Sciatic nerve (tissue), 2 donors: ENCODE results near the gene EVA1C. TPM values are rescaled to one million over a fixed set of nuclear protein-coding genes. Genes with fewer than 3 reads are reported as not detected.
A peak's percentile ranks its signal among the peaks of the same experiment; 100 is the strongest.
"Not testable (repeated sequence)": the region's sequence is repeated elsewhere in the genome, so short reads cannot be mapped to it uniquely, and the experiment has no call there.

ENCODE experiments used
- ATAC-seq: fragments of 200-7000 bp; cut with Tn5 transposase; one replicate; pipeline ENCODE4 v1.9.1; 2020; ENCODE audit warnings: mild to moderate bottlenecking, moderate library complexity
- DNase-seq: peaks from one replicate; pipeline ENCODE4 v3.0.0-alpha.2; 2020; ENCODE audit warnings: low spot score
- intact Hi-C: fragments of 100-400 bp; cut with DNase I; formaldehyde crosslinking; loops from one replicate; pipeline ENCODE4 v1.14.2; 2022
- total RNA-seq: library from RNA; stranded (reverse); fragmentation: NEBNext Ultra II Directional; extraction: Animal tissue kit (Norgen Biotek cat#: 25700); gene quantifications from one replicate; pipeline ENCODE4 v1.2.1, GENCODE V29; 2021
- donor health status: DM: no; HTN: no; CAD: no.
- donor health status: DM: no; HTN: no; CAD: no.

The EVA1C gene
- total RNA-seq, 1 donor from 2014 or later, result 65.8 TPM

DNA sequence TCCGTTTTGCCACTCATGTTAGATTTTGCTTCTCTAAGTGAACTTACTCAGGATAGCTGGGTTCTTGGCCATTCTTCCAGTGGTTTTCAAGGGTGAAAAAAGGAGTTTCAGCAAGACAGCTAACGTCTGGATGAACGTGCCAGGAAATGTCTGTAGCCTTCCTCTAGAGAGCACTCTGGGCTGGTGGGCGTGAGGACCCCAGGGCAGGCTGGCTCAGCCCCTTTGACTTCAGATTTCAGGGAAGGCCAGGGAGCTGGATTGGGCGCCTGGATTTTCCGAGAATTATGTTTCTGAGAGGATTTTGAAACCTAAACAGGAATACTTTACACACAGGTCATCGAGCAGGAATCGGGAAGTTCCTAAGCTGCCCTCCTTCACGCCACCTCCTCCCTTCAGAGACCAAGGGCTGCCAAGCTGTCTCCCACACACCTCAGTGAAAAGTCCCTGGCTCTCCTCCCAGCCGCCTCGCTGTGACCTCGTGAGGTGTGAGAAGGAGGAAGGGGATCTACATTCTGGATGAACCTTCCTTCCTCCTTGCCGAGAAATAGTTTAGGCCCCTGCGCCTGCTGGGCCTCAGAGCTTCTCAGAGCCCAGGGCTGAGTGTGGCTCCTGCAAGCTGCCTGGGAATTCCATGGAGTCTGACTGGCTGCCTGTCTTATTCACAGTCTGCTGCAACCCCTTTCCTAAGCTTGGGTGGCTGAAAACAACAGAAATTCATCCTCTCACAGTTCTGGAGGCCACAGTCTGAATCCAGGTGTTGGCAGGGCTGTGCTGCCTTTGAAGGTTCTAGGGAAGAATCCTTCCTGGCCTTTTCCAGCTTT lies 38.6 kb downstream of the EVA1C start:
- DNase-seq (peak; percentile 69), ATAC-seq (peak; percentile 63)
- intact Hi-C loops, result not testable (repeated sequence)

DNA sequence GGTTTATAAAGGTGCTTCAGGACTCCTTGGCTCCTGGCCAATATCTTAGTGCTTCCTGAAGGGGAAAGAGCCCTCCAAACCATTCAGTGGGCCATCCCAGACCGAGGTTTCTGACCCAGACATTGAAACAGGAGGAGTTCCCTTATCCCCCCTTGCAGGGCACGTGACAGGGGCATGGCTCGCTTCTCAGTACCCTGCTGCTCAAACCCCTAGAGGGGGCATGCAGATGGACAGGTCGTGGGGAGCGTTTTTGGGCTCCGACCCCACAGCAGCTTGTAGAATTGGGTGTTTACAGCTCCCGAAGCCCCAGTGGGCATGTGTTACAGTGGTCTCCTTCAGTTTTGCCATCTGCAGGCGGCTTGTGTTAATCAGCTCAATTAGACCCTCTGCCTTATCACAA lies 39.7 kb downstream of the EVA1C start:
- intact Hi-C loops, ATAC-seq, DNase-seq: not testable (repeated sequence)

DNA sequence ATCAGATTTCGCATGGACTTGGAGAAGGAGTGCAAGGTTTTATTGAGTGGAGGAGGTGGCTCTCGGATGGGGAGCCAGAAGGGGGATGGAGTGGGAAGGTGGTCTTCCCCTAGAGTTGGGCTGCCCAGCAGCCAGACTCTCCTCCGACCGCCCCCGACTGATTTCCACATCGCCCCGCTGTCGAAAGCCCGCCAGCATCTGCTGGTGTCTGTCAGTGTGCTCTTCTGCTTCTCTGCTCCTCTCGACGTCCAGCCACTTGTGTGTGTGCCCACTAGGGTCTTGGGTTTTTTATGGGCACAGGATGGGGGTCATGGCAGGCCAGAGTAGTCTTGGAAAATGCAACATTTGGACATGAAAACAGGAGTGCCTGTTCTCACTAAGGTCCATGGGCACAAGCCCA lies 40.1 kb downstream of the EVA1C start:
- no peak for DNase-seq
- intact Hi-C loops, result no loop called here
- ATAC-seq, result no peak

DNA sequence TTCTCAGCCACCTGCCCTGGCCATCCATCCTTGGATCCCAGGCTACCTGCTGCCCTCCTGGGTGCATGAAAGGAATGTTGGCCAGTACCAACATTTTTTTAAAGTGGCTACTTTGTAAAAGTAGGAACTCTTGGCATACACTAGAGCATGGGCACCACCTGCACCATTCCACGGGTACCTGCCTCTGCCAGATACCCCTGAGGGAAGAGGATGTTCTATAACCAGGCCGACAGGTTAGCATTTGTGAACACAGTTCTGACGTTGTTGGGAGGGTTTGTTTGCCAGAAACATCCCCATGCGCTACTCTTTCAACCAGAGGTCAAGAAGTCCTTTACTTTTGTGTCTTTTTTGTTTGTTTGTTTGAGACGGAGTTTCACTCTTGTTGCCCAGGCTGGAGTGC lies 43.0 kb downstream of the EVA1C start:
- ATAC-seq (no peak), DNase-seq (no peak)
- intact Hi-C loops, result no loop called here

DNA sequence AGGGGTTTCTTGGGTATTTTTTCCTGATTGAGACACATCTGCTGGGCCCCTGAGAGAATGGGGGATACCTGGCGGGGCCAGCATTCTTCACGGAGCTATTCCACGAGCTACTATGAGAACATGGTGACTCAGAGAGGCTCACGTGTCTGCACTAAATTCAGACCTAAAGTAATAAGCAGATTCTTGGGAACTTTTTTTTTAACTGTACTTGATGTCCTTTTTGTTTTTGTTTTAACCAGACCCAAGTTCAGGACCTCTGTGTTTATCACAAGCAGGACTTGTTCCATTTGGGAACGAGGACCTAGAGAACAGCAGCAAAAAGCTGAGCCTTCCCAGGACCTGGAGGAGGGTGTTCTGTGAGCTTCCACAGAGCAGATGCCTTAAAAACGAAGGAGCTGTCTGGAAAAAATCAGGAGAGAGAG lies 44.0 kb downstream of the EVA1C start:
- intact Hi-C loops, result no loop called here
- no peak for DNase-seq
- ATAC-seq, result peak; percentile 72

DNA sequence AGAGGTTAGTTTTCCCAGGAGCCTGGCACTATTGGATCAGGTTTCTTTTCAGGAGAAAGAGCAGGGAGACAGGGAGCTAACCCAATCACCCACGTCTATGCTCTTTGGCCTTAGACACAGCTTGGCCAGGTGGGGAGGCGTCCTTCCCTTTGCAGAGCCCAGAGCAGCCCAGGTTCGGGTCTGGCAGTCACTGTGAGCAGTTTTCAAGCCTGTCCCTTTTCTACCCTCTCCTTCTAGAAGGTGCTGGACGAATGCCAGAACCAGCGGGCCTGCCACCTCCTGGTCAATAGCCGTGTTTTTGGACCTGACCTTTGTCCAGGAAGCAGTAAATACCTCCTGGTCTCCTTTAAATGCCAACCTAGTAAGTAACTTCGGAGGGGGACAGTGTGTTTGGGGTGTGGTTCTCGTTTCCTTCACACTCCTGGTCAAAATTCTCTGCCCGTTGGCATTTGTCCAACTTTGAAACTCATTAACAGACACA lies 44.9 kb downstream of the EVA1C start:
- no peak for DNase-seq
- intact Hi-C loops, result no loop called here

DNA sequence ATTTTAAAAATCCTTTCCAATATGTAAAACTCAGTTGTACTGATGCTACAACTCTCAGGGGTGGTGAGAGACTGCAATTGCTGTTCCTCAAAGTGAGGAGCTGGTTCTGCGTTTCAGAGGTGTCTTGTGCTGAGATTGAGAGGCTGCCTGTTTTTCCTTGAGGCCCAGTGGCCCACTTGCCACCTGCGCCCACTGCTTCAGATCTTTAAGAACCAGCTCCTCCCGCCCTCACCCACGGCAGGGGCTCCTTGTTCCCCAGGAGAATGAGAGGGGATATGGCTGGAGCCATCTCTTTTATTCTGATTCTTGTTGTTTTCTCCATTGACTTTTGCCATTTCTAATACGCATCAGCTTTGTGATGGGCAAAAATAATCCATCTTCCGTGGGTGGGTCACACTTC lies 45.5 kb downstream of the EVA1C start:
- intact Hi-C loops, result no loop called here
- ATAC-seq (no peak), DNase-seq (no peak)

More for the DNA sequence above, 44.9 kb downstream of the EVA1C start:
- ATAC-seq, result peak; percentile 14

DNA sequence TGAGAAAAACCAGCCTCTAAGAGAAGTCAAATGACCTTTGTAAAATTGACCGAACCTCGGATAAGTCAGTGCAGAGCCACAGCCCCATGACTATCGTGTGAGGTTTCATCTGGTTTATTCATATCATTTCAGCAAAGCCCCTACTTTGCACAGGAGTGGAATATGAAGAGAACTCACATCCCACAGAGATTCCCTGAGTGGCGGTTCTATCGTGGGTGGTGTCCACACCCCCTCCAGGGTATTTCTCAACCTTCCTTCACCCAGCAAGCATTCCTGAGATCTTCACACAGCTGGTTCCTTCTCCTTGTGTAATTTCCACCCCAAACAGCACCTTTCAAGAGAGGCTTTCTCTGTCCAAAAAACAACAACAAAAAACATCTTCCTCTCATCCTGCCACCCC lies 47.5 kb downstream of the EVA1C start:
- ATAC-seq (no peak), DNase-seq (no peak)
- intact Hi-C loops, result no loop called here

DNA sequence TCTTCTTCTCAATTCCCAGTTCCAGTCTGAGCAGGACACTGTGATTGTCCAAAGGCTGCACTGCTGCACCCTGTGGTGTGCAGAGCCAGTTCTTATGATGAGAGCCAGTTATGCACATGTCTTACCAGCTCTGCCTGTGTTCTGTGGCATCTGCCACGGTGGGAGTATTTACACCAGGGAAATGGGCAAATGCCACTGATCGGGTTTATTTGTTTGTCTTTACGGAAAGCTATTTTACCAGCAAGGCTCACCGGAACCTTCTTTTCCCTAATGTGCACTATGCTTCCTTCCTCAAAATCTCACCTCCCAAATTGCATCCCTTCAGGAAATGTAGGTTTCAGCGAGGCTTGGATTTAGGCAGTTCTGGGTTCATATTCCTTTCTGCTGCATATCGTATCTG lies 49.0 kb downstream of the EVA1C start:
- ATAC-seq (no peak), DNase-seq (no peak)
- intact Hi-C loops, result no loop called here

DNA sequence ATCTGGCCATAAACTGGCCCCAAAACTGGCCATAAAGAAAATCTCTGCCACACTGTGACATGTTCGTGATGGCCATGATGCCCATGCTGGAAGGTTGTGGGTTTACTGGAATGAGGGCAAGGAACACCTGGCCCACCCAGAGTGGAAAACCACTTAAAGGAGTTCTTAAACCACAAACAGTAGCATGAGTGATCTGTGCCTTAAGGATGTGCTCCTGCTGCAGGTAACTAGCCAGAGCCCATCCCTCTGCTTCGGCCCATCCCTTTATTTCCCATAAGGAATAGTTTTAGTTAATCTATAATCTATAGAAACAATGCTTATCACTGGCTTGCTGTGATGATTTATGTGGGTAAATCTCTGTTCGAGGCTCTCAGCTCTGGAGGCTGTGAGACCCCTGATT lies 50.1 kb downstream of the EVA1C start:
- DNase-seq, ATAC-seq, intact Hi-C loops: not testable (repeated sequence)

DNA sequence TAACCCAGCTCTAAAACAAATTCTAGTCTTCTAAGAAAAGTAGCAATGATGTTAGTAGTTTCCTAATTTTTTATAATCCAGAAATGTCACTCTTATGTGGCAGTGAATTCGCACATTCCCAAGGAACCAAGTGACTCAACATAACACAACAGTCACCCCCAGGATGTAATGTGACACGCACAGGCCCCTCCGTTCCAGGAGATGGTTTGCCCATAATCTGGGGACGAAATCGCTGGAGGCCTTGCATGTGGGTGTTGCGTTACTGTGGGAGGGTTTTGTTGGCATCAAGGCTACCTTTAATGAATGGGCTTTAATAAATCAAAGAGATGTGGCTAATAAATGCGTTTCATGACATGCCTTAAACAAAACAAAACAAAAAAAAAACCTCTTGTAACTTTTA lies 50.9 kb downstream of the EVA1C start:
- ATAC-seq, result no peak
- no peak for DNase-seq
- intact Hi-C loops, result no loop called here

DNA sequence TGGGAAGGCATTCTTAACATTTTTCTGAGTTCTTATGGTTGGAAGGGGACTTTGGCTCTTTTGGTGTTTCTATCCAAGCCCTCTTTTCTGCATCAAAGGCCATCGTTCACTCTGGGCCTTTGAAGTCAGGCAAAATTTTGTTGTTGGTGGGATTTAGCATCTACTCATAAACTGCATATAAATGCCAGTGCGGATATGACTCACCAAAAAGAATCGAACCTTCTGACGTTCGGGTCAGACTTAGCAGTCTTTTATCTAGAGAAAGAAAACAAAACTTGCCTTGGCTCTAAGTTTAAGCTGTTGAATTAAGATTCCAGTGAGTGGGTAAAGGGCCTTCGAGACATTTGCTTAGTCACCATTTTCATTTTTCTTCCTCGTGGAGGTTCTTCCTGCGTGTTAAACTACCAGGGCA lies 51.4 kb downstream of the EVA1C start:
- DNase-seq, result no peak

DNA sequence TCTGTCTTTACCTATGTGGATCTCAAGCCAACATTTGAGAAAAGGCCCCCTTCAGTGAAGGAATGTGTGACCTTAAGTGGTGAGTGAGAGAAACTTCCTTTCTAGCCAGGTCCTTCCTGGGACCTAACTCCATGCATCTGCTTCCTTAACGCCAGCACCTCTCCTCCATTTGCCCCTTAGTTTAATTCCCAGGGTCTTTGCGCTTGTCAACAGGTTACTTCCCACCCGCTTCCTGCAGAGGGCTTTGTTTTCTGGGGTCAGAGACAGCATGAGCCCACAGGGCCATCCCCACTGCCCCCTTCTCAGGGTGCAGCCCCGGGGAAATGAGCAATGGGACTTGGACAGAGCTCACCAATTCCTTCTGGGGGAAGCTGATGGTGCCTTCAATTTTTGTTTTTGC lies 54.8 kb downstream of the EVA1C start:
- ATAC-seq (no peak), DNase-seq (no peak)
- intact Hi-C loops, result no loop called here

More for the DNA sequence above, 51.4 kb downstream of the EVA1C start:
- intact Hi-C loops, result no loop called here
- peak; percentile 10 for ATAC-seq

DNA sequence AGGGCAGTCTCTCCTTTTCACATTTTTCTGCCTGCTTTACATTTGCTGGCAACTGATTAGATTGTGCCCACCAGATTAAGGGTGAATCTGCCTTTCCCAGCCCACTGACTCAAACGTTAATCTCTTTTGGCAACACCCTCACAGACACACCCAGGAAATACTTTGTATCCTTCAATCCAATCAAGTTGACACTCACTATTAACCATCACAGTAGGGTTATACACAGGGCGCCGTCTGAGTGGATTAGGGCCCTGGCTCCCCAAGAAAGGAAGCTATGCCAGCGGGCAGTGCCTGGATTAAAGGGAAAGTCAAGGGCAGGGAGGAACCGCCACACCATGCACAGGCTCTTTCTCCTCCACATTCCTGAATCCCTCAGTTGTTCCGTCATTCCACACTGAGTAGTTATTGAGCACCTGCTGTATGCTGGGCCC lies 56.2 kb downstream of the EVA1C start:
- ATAC-seq (no peak), DNase-seq (no peak)
- intact Hi-C loops, result no loop called here

DNA sequence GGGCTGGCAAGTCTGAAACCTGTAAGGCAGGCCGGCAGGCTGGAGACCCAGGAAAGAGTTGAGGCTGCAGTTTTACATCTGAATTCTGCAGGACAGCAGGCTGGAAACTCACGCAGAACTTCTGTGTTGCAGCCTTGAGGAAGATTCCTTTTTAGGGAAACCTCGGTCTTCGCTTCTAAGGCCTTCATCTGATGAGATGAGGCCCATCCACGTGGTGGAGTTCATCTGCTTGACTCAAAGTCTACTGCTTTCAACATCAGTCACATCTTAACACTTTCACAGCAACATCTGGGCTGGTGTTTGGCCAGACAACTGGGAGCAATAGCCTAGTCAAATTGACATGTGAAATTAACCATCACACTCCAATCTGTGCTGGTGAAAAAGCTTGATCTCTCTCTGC lies 57.1 kb downstream of the EVA1C start:
- no peak for DNase-seq
- intact Hi-C loops, result no loop called here
- no peak for ATAC-seq

DNA sequence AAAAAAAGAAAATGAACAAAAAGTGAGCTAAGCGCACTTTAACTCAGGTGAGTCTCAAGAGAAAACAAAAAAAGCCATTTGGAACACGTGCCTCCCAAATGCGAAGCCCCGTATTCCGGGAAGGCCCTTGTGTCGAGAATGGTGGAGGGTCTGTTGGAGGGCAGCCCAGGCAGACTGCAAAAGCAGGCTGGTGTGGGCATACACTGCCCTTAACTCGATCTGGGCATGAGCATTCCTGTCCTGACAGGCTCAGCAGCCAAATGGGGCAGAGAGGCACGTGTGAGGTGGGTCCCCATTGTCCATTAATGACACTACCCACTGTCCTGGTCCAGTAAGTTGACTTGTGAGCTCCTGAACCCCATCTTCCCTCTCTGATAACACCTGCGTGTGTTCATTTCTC lies 57.7 kb downstream of the EVA1C start:
- DNase-seq (peak; percentile 34), ATAC-seq (no peak)
- intact Hi-C loops, result no loop called here

DNA sequence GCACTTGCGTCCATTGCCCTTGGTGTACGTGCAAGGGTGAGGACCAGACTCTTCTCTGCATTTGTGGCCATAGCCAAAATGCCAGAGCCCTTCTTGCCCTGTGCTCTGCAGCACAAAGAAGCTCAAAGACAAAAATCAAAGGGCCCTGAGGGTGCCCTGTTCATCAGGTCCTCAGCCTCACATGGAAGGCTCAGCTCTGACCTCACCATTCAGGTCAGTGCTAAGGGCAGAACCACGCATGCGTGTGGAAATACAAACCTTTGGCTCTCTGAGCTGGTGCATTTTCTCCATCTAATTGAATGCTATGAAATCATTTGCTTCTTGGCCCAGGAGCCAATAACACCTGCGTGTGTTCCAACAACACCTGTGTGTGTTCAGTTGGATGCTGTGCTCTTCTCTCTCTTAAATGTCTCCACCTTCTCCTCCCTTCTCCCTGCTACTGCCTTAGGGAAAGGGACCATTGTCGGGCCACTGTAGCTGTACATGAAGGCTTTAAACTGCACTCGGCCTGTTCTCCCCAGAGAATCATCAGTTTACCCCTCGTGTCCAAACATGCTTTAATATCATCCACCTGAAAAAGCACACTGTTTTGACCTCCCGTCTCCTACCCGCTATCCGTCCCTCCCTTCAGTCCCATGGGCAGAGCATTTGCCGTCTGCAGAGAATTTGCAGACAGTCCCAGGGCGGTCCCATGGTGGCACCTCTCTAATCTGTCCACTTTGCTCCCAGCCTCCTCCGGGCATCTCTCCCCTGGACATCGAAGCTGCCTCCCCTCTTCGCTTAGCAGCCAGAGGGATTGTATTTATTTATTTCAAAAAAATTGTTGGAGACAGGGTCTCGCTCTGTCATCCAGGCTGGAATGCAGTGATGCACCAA lies 60.6 kb downstream of the EVA1C start:
- DNase-seq (no peak), ATAC-seq (no peak)
- intact Hi-C loops, result no loop called here

DNA sequence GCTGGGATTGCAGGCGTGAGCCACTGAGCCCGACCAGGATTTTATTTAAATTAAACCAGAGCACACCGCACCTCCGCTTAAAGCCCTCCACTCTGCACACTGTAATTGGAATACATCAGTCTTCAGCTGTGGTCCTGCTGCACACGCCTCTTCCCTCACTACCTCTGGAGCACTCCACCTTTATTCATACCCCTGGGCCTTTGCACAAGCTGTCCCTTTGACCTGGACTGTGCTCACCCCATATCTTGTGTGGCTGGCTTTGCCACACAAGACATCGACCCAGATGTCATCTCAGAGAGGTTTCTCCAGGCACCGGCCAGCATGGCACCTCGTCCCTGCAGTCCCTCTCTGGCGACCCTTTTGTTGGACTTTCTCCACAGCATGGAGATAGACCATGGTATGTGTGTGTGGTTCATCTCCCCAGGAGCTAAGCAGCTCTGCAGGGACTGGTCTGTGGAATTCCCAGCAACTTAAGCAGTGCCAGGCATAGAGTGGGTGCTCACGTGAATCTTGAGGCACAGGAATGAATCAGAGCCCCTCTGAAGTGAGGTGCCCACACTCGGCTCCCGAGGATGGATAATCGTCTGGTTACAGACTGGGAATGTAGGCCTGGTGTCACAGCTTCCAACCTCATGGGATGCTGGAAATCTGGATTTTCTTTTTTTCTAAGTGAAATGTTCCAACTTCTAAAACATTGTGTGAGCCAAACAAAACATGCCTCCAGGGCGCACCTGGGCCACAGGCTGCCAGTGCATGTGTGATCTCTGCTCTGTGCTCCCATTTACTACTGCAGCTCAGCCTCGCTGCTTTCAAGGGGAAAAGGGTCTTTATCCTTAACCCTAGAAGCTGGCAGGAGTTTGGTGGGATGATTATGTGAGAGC lies 61.9 kb downstream of the EVA1C start:
- ATAC-seq (peak; percentile 66), DNase-seq (no peak)
- intact Hi-C loops, result no loop called here
